Esophagus (tissue), 2 donors: ENCODE results near the gene APOB. TPM values are rescaled to one million over a fixed set of nuclear protein-coding genes. Genes with fewer than 3 reads are reported as not detected.
"Not testable (repeated sequence)": the region's sequence is repeated elsewhere in the genome, so short reads cannot be mapped to it uniquely, and the experiment has no call there.

Experiments used
- H3K27ac ChIP-seq, 2 donors: one replicate each; pipeline ENCODE4 v1.5.1; 2013; ENCODE audit warnings: low read depth in 2 of 2, mild to moderate bottlenecking in 2 of 2, inconsistent platforms in 1 of 2, low read length in 1 of 2, moderate library complexity in 1 of 2
- H3K27me3 ChIP-seq, 2 donors: one replicate each; pipeline ENCODE4 v1.6.1; 2013; ENCODE audit warnings: low read length in 2 of 2, control low read depth in 1 of 2, mild to moderate bottlenecking in 1 of 2; ENCODE audit not compliant: insufficient read depth in 2 of 2, control insufficient read depth in 1 of 2
- H3K36me3 ChIP-seq, 2 donors: one replicate each; pipeline ENCODE4 v1.6.1; 2013; ENCODE audit warnings: low read length in 1 of 2; ENCODE audit not compliant: control insufficient read depth in 2 of 2, insufficient read depth in 2 of 2
- H3K4me1 ChIP-seq, 2 donors: one replicate each; pipeline ENCODE4 v1.6.1; 2013; ENCODE audit warnings: low read length in 1 of 2; ENCODE audit not compliant: control insufficient read depth in 2 of 2, insufficient read depth in 2 of 2
- H3K4me3 ChIP-seq, 2 donors: one replicate each; pipeline ENCODE4 v1.5.1; 2013; ENCODE audit warnings: low read length in 2 of 2, mild to moderate bottlenecking in 2 of 2, low read depth in 1 of 2, moderate library complexity in 1 of 2
- H3K9me3 ChIP-seq, 2 donors: one replicate each; pipeline ENCODE4 v1.6.1; 2013; ENCODE audit warnings: mild to moderate bottlenecking in 2 of 2, low read depth in 1 of 2, low read length in 1 of 2, moderate library complexity in 1 of 2; ENCODE audit not compliant: control insufficient read depth in 2 of 2, insufficient read depth in 1 of 2
- WGBS, 2 donors: extraction: QIAGEN DNeasy Blood & Tissue Kit; methylation state at CpG; one replicate each; pipeline ENCODE4 v1.1.7; 2013; 5-methylcytosine and 5-hydroxymethylcytosine counted together
- polyA plus RNA-seq, 2 donors: library from polyadenylated mRNA; stranded (reverse); fragments of 200-250 nt; gene quantifications; one replicate each; pipeline ENCODE4 v1.2.3, GENCODE V29; 2013
- donor health status: healthy with polysubstance abuse.
- donor health status: Bipolar disorder and iron deficiency.

Gene APOB
- polyA plus RNA-seq, 2 donors, result 0.02 TPM

DNA sequence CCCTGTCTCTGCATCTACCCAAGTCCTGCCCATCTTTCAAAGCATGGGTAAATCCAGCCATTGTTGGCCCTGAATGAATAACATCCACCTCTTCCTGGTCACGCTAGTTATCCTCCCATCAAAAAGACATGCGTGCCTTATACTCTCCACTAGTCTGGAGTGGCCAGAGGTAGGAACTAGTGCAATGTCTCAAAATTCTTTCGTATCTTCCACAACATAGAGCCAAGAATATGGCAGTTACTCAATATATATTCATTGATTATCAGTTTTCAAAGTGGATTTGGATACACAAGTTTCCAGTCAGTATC lies 8.9 kb downstream of the APOB start:
- Histone ChIP-seq H3K27ac (no peak overlapping the region), H3K4me1 (no peaks in the 10 kb centered on the region), H3K27me3 (no peaks in the 10 kb centered on the region), H3K9me3 (peaks cover 0 to 1% of the 10 kb centered on the region in 2 donors), H3K36me3 (no peaks in the 10 kb centered on the region), H3K4me3 (no peak overlapping the region)
- 88 to 90% methylated on average over 3 of the region's 3 CpGs for WGBS, 2 donors

DNA sequence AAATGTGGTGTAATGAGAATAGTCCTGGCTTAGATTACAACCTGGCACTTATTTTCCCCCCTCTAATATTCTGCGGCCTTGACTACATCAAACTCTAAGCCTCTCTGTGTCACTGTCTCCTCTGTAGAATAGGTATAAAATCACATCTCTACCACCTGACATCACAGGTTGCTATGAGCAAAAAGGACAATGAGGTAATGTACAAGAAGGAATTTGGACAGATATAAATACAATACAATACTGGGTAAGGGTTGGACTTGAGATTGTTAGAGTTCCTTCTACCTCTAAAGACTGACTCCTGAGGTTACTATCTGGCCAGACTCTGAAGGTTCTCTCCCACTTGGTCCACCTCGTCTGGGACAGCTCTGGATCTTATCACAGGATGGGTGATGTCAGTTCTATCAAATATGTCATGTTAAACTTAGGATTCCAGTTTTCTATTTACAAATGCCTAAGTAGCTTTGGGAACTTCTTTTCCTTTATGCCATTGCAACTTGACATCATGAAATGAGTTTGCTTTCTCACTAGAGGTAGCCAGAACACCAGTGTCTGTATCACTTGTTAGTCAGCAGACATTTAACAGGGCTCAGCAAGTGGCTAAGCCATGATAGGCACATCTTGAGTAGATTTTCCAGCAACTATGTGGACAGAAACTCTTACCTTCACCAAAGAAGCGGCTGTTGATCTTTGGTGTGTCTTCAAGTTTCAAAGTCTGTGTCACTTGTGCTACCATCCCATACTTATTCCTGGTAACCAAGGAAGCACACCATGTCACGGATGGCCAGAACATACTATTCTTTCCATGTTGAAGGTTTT lies 9.5 kb downstream of the APOB start:
- Histone ChIP-seq H3K27ac (no peak overlapping the region), H3K27me3 (no peaks in the 10 kb centered on the region), H3K4me3 (no peak overlapping the region), H3K4me1 (no peaks in the 10 kb centered on the region), H3K9me3 (no peaks in the 10 kb centered on the region), H3K36me3 (no peaks in the 10 kb centered on the region)
- WGBS, 2 donors, result 80 to 84% methylated on average over 4 of the region's 4 CpGs

DNA sequence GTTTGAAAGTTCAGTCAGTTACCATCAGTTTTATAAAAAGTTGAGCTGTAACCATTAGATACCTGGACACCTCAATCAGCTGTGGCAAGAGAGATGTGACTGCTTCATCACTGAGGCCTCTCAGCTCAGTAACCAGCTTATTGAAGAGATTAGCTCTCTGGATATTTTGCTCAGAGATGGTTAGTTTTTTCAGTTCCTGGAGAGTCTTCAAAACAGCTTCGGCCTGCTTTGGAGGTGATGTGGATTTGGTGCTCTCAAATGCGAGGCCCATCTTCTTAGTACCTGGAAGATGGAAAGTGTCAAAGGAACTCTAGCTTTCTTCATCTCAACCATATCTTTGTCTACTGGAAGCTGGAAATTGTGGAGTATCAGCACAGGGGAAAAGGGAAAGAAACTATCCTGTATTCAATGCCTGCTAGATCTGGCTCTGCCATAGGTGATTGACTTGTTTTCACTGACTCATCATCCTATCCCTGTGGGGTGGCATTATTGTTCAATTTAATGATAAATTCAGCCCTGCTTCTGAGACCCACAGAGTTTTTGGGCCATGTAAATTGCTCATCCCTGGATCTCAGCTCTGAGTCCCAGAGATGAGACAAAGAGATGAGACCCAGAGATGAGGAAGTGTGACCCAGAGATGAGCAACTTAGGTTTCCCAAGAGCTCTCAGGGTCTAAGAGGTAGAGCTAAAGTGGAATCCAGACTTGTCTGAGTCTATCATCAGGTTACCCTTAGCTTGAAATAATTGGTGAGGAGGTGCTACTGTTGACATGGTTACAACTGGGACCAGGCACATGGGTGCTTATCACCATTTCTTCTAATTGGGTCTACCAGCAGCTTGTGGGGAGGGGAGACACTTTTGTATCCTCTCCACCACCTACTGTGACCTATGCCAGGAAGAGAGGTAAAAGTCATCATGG lies 10.4 kb downstream of the APOB start:
- WGBS, 2 donors, result 89 to 97% methylated on average over 2 of the region's 2 CpGs
- no peaks in the 10 kb centered on the region for H3K27me3 ChIP-seq
- H3K4me1 ChIP-seq, result no peaks in the 10 kb centered on the region
- no peaks in the 10 kb centered on the region for H3K9me3 ChIP-seq
- H3K4me3 ChIP-seq, result no peak overlapping the region
- no peaks in the 10 kb centered on the region for H3K36me3 ChIP-seq
- no peak overlapping the region for H3K27ac ChIP-seq

DNA sequence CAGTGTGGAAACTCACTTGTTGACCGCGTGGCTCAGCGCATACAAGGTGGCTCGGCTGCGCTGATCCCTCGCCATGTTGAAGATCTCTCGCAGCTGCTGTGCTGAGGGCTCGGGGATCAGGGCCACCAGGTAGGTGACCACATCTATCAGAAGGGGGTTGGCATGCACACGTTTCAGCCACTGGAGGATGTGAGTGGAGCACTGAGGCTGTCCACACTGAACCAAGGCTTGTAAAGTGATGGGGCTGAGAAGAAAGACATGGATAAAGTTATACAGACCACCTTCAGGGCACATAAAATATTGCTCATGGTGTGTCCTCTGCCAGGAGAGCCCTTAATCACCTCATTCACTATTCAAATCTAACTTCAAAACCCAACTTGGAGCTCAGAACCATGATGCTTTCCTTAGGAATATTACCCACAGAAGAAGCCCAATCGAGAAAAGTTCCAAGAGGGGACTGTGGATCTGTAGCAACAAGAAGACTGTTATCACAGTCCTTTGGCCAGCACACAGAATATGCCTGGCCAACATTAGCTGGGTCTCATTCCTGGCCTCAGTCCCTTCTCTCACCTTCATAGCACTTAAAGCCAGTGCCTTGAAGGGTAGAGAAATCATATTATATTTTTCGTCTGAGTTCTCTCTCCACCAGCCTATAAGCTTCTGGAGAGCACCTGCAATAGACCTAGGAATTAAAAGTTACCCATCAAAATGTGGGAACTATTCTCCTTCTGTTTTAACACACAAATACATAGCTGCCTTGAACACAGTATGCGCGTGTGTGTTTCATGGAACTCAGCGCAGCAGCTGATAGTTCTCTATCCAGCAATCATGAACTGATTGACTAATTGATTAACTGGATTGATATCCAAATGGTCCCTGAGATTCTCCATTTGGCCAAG lies 11.3 kb downstream of the APOB start:
- Histone ChIP-seq H3K4me3 (no peak overlapping the region), H3K4me1 (no peaks in the 10 kb centered on the region), H3K36me3 (no peaks in the 10 kb centered on the region), H3K27me3 (no peaks in the 10 kb centered on the region), H3K9me3 (no peaks in the 10 kb centered on the region), H3K27ac (no peak overlapping the region)
- 88 to 89% methylated on average over 14 of the region's 14 CpGs for WGBS, 2 donors

DNA sequence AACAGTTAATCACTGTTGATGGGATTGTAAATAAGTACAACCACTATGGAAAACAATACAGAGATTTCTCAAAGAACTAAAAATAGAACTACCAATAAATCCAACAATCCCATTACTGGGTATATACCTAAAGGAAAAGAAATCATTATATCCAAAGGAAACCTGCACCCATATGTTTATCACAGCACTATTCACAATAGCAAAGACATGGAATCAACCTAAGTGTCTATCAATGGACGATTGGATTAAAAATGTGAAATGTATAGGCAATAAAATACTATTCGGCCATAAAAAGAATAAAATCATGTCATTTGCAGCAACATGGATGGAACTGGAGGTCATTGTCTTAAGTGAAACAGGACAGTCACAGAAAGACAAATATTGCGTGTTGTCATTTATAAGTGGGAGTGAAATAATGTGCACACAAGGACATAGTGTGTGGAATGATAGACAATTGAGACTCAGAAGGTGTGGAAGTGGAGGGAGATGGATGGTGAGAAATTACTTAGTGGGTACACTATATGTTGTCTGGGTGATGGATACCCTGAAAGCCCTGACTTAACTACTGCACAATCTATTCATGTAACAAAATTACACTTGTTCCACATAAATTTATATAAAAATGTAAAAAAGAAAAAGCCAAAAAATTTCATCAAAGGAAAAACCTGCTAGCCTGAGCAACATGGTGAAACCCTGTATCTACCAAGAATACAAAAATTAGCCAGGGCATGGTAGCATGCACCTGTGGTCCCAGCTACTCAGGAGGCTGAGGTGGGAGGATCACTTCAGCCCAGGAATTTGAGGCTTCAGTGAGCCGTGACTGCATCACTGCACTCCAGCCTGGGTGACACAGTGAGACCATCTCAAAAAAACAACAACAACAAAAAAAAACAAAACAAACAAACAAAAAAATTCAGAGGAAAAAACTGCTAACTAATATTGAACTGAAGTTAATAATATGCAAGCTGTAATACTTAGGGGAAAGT lies 12.6 kb downstream of the APOB start:
- no peaks in the 10 kb centered on the region for H3K36me3 ChIP-seq
- no peaks in the 10 kb centered on the region for H3K4me1 ChIP-seq
- H3K27ac ChIP-seq, result no peak overlapping the region
- H3K9me3 ChIP-seq, result no peaks in the 10 kb centered on the region
- no peak overlapping the region for H3K4me3 ChIP-seq
- 78 to 84% methylated on average over 4 of the region's 4 CpGs for WGBS, 2 donors
- no peaks in the 10 kb centered on the region for H3K27me3 ChIP-seq

DNA sequence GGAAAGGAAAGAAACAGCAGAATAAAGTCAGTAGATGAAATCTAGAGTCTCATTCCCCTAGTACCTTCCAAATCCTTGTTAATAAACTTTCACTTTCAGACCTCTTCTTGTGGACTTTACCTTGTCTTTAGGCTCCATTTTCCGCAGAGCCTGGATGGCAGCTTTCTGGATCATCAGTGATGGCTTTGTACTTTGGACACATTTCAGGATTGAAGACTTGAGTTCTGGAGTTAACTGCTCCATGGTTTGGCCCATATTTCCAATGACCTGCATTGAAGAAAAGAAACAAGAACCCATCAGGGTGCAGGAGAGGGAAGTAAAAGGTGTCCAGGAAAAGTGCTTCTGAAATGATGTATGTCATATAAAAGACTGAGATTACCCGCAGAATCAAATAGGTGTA lies 14.4 kb downstream of the APOB start:
- Histone ChIP-seq H3K9me3 (no peaks in the 10 kb centered on the region), H3K4me3 (no peak overlapping the region), H3K27ac (no peak overlapping the region), H3K27me3 (no peaks in the 10 kb centered on the region), H3K4me1 (no peaks in the 10 kb centered on the region), H3K36me3 (no peaks in the 10 kb centered on the region)
- 87 to 95% methylated on average over 2 of the region's 2 CpGs for WGBS, 2 donors

DNA sequence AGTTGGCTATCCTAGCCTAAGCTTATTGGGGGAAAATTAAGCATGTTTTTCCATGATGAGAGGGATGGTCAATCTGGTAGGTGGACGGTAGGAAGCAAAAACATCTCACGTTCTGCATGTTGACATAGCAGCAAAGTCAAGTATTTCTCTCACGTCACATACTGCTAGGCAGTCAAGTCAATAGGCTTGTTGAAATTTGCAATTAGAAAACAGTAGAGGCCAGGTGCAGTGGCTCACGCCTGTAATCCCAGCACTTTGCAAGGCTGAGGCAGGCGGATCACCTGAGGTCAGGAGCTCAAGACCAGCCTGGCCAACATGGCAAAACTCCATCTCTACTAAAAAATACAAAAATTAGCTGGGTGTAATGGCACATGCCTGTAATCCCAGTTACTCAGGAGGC lies 14.9 kb downstream of the APOB start:
- not testable (repeated sequence) for H3K27ac ChIP-seq, H3K27me3 ChIP-seq, H3K4me3 ChIP-seq, H3K36me3 ChIP-seq, H3K4me1 ChIP-seq, H3K9me3 ChIP-seq
- WGBS, 2 donors, result 84 to 85% methylated on average over 5 of the region's 5 CpGs

DNA sequence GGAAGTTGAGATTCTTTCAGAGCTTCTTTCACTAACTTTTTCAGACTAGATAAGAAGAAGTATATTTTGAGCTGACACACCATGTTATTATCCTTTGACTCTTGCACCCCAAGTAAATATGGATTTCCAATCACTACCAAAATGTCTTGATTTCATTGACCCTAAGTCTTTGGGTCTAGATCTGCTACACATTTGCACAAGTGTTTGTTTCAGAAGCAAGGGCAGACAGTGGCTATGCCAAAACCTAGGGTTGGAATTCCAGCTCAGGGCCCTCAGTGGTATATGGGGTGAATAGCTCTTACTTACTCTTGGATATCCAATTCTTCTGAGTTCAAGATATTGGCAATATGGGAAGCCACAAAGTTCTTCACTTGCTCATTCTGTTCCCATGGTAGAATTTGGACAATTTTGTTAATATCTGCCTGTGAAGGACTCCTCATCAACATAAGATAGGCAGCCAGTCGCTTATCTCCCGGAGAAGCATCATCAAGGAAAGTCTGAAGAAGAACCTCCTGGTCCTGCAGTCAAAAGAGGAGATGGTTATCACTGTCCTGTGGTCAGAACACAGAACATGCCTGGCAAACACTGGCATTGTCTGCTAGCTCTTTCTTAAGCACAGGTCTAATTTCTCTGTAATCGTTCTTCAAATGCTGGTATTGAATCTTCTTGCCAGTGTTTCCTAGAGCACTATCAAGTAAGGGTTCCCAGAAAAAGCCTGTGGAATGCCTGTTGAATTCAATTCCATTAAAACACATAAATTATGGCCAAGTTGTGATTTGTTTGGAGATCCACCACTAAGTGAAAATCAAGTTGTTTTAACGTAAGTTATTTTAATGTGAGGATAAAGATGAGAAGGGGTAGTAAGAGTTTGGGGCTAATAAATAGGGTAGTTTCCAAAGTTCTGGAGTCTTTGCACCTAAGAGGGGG lies 15.6 kb downstream of the APOB start:
- no peaks in the 10 kb centered on the region for H3K4me1 ChIP-seq
- no peaks in the 10 kb centered on the region for H3K9me3 ChIP-seq
- no peak overlapping the region for H3K27ac ChIP-seq
- WGBS, 2 donors, result 89 to 91% methylated on average over 4 of the region's 4 CpGs
- H3K27me3 ChIP-seq, result no peaks in the 10 kb centered on the region
- H3K36me3 ChIP-seq, result no peaks in the 10 kb centered on the region
- H3K4me3 ChIP-seq, result no peak overlapping the region
